Kidney (tissue), 14 donors: Measurements from ENCODE around the gene ESR2. TPM values are rescaled to one million over a fixed set of nuclear protein-coding genes. Genes with fewer than 3 reads are reported as not detected.

Source experiments
- DNase-seq, 5 donors: peaks; one replicate each; pipeline ENCODE4 v3.0.0-alpha.2; 2013 to 2020
- FAIRE-seq: peaks from 2 replicates; lab custom pipeline; 2012; peaks lifted over from hg19 to GRCh38; lab: Jason Lieb, UNC
- H3K27ac ChIP-seq, 2 donors: one replicate each; pipeline ENCODE4 v1.7.0; 2013; ENCODE audit warnings: low read depth in 2 of 2, low read length in 2 of 2, inconsistent platforms in 1 of 2
- H3K27me3 ChIP-seq: one replicate; pipeline ENCODE4 v1.7.1; 2013; ENCODE audit warnings: low read length, inconsistent platforms; ENCODE audit not compliant: control insufficient read depth, insufficient read depth
- H3K36me3 ChIP-seq, 3 donors: one replicate each; pipeline versions ENCODE4 v1.7.0 to v1.7.1; 2013; ENCODE audit warnings: low read length in 3 of 3, control low read depth in 1 of 3, inconsistent platforms in 1 of 3; ENCODE audit not compliant: insufficient read depth in 3 of 3, control insufficient read depth in 2 of 3
- H3K4me1 ChIP-seq, 3 donors: one replicate each; pipeline versions ENCODE4 v1.7.0 to v1.7.1; 2013; ENCODE audit warnings: low read length in 3 of 3, inconsistent platforms in 1 of 3, low read depth in 1 of 3; ENCODE audit not compliant: control insufficient read depth in 2 of 3, insufficient read depth in 2 of 3
- H3K4me3 ChIP-seq, 3 donors: one replicate each; pipeline versions ENCODE4 v1.7.0 to v1.8.1; 2013; ENCODE audit warnings: low read length in 3 of 3, control low read depth in 1 of 3, inconsistent platforms in 1 of 3
- H3K9ac ChIP-seq, 3 donors: one replicate each; pipeline versions ENCODE4 v1.7.0 to v1.7.1; 2013; ENCODE audit warnings: low read length in 3 of 3, control low read depth in 1 of 3, inconsistent platforms in 1 of 3
- H3K9me3 ChIP-seq, 3 donors: one replicate each; pipeline versions ENCODE4 v1.7.0 to v1.7.1; 2013; ENCODE audit warnings: low read length in 3 of 3, control low read depth in 1 of 3, inconsistent platforms in 1 of 3; ENCODE audit not compliant: control insufficient read depth in 2 of 3, insufficient read depth in 1 of 3
- CTCF ChIP-seq: IDR thresholded peaks from 3 replicates; pipeline ENCODE4 v1.5.1; 2012; ENCODE audit warnings: mild to moderate bottlenecking, moderate library complexity, borderline replicate concordance; ENCODE audit not compliant: insufficient read depth; ENCODE audit errors: extremely low read depth
- intact Hi-C: fragments of 100-400 bp; cut with DNase I; formaldehyde crosslinking; loops from one replicate; pipeline ENCODE4 v1.11.1; 2022
- polyA plus RNA-seq: library from polyadenylated mRNA; stranded (reverse); fragments of 350-450 nt; fragmentation: Illumina TruSeq; extraction: RNeasy Lipid Tissue Mini Kit (QIAGEN cat#74804); gene quantifications from one replicate; pipeline ENCODE4 v1.2.3, GENCODE V29; 2014; ENCODE audit warnings: low read depth, low replicate concordance; ENCODE audit not compliant: insufficient read depth
- total RNA-seq: library from RNA; stranded (reverse); fragmentation: NEBNext Ultra II Directional; extraction: Animal tissue kit (Norgen Biotek cat#: 25700); gene quantifications from one replicate; pipeline ENCODE4 v1.2.1, GENCODE V29; 2021
- donor health status: control.
- donor health status: control.
- donor health status: control.
- donor health status: control.
- donor health status: control.
- donor health status: DM: yes; HTN: yes; CAD: no.
- donor health status: Normal renal cell carcinoma (clear cell type).

The ESR2 gene
- total and polyA plus RNA-seq, 2 donors from 2014 or later: 2.5 TPM; not detected in 1

GRCh38 chr14:64238049-64238448 lies 56.1 kb downstream of the ESR2 start:
- no peak for TF ChIP-seq CTCF
- Histone ChIP-seq H3K9ac (no peak overlapping the region), H3K9me3 (no peaks in the 10 kb centered on the region), H3K27ac (no peak overlapping the region), H3K4me1 (peaks cover 0 to 7% (median 2%) of the 10 kb centered on the region in 3 donors), H3K27me3 (no peaks in the 10 kb centered on the region), H3K36me3 (no peaks in the 10 kb centered on the region), H3K4me3 (no peak overlapping the region)
- FAIRE-seq (no peak), DNase-seq (no peak)
- intact Hi-C loops: no loop called here

- no peak overlapping the region for H3K4me3 ChIP-seq
- no peak for TF ChIP-seq CTCF
- peak in 2 of 5 donors; percentile 30 to 41 for DNase-seq
- H3K9ac ChIP-seq: no peak overlapping the region
- no peaks in the 10 kb centered on the region for H3K9me3 ChIP-seq
- H3K27ac ChIP-seq: no peak overlapping the region
- H3K4me1 ChIP-seq: peaks cover 0 to 7% (median 2%) of the 10 kb centered on the region in 3 donors
- no peaks in the 10 kb centered on the region for H3K27me3 ChIP-seq
- intact Hi-C loops: no loop called here
- no peak for FAIRE-seq
- H3K36me3 ChIP-seq: peaks cover 0 to 3% (median 0%) of the 10 kb centered on the region in 3 donors
Observed at GRCh38 chr14:64235652-64236640, 58.2 kb downstream of the ESR2 start.

- intact Hi-C loops: no loop called here
- no peak for TF ChIP-seq CTCF
- H3K4me1 ChIP-seq: peaks cover 0 to 7% (median 2%) of the 10 kb centered on the region in 3 donors
- H3K27me3 ChIP-seq: no peaks in the 10 kb centered on the region
- H3K9ac ChIP-seq: no peak overlapping the region
- peaks cover 0 to 3% (median 0%) of the 10 kb centered on the region in 3 donors for H3K36me3 ChIP-seq
- DNase-seq (peak in 1 of 5 donors; percentile 76), FAIRE-seq (no peak)
- no peak overlapping the region for H3K27ac ChIP-seq
- no peak overlapping the region for H3K4me3 ChIP-seq
- H3K9me3 ChIP-seq: no peaks in the 10 kb centered on the region
Observed at GRCh38 chr14:64234877-64235651, 59.1 kb downstream of the ESR2 start.
